ENCODE results near the gene RAPGEF4.
A peak's percentile ranks its signal among the peaks of the same experiment; 100 is the strongest.

The RAPGEF4 gene

DNA sequence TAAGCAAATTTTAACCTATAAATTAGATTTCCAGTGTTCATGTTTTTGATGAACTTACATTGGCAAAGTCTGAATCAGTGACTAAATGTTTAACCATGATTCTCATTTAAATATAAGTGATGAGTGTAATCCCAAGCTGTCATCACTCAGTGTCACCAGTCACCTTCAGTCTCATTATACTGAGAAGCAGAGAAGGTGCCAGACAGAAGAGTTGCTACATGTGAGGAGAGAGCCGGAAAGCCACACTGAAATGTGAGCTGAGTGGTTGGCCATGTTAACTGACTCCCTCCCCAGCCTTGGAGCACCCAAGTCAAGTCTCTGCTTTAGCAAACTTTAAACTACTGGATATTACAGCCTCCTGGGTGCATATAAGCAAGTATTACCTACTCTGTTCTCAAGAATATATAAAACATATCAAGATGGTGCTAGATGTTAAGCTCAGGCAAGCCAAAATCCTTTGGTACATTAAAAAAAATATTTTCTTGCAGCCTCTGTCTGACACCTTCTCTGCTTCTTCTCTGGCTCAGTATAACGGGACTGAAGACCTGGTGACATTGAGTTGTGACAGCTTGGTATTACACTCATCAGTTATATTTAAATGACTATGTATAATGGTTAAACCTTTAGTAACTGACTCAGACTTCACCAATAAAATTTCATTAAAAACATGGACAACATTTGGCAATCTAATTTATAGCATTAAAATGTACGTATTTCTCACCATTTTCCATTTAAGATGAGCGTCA, 264.2 kb downstream of the RAPGEF4 start:
- DNase-seq (ENCODE audit: low spot score): no peak

DNA sequence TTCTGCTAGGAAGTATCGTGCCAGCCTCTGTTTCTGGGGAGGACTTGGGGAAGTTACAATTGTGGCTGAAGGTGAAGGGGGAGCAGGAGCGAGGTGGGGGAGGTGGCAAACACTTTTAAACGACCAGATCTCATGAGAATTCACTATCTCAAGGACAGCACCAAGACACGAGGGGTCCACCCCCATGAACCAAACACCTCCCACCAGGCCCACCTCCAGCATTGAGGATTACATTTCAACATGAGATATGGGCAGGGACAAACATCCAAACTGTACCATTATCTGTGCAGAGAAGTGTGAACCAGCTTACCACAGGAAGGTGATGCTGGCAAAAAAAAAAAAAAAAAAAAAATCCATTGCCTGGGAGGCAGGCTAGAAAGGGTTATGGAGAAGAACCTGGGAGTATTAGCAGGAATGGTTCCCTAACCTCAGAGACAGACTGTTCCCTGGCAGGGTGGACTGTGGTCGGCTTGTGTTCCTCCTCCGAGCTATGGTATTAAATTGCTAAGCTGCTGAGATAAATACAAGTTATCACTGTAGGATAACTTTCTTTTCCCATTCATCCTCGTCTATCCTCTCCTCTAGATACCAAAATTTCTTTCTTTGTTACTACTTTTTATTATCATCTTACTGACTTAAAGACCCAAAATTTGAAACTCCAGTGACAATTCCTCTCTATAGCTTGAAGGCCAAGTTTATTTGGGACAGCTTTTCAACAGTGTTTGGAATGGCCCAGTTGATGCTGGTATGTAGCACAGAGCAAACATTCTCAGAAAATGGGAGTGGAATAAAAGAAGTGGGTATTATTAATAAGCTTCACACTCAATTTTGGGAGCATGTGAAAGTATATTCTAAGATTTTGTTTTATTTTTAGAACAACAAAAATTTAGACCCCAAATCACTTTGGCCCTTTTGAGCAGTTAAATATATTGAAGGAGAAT, 266.3 kb downstream of the RAPGEF4 start:
- DNase-seq (ENCODE audit: low spot score): no peak

DNA sequence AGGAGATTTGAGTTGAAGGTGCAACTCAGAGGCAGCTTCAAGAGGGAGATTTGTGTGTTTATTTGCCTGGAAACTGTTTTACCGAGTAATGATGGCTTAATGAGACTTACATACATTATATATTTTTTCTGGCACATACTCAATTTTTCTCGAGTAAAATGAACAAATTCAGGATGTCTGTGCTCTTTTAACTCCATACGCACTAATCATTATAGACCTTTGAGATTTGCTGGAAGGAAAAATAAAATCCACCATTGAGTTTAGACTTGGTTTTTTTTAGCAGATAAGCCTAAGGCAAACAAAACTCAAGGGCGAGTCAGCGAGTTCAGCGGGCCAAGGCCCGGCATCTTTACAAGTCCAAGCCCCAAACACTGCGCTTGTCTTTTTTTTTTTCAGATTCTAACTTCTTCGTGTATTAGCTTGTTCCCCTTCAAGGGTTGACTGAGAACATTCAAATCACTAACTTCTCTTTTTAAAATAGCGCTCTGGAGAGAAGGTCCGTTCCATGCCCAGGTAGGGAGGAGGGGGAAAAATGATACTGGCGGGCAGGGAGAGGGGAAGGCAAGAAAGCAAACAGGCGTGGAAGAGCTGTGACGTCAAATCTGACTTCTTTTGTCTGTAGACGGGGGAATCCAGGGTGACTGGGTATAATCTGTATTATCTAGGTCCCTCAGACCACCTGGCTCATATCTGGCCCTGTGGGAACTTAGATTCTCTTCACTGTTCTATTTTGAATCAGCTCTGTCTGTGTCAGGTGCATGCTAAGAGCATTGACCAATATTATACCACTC, 267.3 kb downstream of the RAPGEF4 start:
- no peak for DNase-seq (ENCODE audit: low spot score)

DNA sequence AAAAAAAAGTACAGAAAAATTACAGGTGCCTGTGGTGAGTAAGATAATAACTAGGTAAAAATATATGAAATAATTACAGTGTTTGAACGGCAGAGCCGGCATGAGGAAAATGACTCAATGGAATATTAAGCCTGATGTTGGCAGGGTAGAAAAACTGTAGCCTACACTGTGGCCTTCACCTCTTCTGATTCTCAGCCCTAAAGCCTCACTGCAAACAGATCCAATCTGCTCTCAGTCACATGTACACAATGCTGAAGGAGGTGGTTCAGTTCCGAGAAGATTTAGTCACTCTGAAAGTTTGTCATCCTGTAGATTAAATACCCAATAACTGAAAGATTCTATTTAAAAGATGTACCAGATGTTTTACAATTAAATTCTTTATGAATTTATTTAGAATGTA, 273.1 kb downstream of the RAPGEF4 start:
- no peak for DNase-seq (ENCODE audit: low spot score)

DNA sequence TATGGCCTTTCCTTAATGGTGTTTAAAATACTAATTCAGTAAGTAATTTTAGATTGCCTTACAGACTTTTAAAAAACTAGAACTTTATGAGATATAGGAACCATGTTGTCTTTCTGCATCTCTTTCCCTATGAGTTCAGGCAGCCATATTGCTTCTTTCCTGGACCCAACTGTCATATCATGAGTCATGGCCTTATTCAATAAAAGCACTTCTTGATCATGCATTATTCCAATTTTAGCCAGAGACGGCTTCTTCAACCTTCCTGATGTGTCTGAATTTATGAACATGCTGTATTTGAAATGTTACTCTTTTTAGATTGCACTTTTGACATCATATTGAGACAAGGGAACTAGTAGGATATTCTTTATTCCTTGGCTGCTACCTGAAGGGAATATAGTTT, 274.6 kb downstream of the RAPGEF4 start:
- no peak for DNase-seq (ENCODE audit: low spot score)

DNA sequence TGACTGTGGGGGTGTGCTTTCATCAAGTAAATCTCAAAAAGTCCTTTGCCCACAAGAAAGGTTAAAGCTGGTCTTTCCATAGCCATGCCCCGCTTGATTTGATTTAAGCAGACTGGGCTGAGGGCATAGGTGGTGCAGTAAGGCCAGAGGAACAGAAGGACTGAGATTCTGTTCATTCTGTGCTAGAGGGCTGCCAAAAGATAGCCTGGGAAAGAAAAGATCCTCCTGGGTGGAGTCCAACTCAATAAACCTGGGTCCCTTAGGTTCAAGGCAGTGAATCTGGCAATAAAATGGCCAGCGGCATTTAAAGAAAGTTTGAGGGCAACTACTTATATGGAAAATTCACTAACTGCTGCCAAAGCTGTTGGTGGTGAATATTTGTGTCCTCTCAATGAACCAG, 280.8 kb downstream of the RAPGEF4 start:
- DNase-seq (ENCODE audit: low spot score): no peak

GRCh38 chr2:173017646-173018420, 282.2 kb downstream of the RAPGEF4 start:
- DNase-seq (ENCODE audit: low spot score): no peak

DNA sequence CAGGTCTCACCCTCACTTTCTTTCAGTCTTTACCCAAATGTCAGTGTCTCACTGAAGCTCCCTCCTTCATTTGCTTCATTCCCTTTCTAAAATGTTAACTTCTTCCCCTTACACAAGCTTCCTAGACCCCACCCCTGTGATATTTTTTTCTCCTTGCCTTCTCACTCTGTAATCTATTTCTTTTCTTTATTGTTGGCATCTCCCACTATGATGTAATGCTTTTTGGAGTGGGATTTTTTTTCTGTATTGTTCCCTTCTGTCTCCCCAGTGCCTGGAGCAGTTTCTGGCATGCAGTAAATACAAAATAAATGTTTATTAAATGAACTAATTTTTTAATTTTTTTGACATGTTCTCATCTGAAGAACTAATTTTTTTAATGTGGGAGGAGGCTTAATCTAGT, 284.1 kb downstream of the RAPGEF4 start:
- DNase-seq (ENCODE audit: low spot score): no peak

- peak; percentile 11 for DNase-seq (ENCODE audit: low spot score)
Observed at GRCh38 chr2:173021939-173022371, 286.3 kb downstream of the RAPGEF4 start.

- no peak for DNase-seq (ENCODE audit: low spot score)
Observed at GRCh38 chr2:173023718-173024117, 288.1 kb downstream of the RAPGEF4 start.

GRCh38 chr2:173026479-173026878, 290.8 kb downstream of the RAPGEF4 start:
- no peak for DNase-seq (ENCODE audit: low spot score)

GRCh38 chr2:173027181-173028128, 291.8 kb downstream of the RAPGEF4 start:
- peak; percentile 81 for DNase-seq (ENCODE audit: low spot score)

DNA sequence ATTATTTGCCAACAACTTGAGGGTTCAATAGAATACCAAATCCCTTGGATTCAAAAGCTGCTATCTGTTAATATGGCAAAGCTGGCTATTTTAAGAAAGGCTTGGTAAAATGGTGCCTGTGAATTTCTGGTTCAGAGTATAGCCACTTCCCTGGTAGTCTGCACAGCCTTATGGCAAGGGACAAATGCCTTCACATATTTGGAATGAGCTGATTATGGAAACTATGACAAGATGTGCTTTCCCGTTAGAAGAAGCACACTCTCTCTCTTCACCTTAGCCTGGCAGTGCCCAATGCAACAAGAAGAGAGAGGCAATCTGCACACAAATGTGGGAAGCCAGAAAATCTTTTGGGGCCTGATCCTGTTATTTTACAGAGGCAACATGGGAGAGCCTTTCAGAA, 292.5 kb downstream of the RAPGEF4 start:
- no peak for DNase-seq (ENCODE audit: low spot score)

- DNase-seq (ENCODE audit: low spot score): no peak
Observed at GRCh38 chr2:173028671-173029070, 293.0 kb downstream of the RAPGEF4 start.

DNA sequence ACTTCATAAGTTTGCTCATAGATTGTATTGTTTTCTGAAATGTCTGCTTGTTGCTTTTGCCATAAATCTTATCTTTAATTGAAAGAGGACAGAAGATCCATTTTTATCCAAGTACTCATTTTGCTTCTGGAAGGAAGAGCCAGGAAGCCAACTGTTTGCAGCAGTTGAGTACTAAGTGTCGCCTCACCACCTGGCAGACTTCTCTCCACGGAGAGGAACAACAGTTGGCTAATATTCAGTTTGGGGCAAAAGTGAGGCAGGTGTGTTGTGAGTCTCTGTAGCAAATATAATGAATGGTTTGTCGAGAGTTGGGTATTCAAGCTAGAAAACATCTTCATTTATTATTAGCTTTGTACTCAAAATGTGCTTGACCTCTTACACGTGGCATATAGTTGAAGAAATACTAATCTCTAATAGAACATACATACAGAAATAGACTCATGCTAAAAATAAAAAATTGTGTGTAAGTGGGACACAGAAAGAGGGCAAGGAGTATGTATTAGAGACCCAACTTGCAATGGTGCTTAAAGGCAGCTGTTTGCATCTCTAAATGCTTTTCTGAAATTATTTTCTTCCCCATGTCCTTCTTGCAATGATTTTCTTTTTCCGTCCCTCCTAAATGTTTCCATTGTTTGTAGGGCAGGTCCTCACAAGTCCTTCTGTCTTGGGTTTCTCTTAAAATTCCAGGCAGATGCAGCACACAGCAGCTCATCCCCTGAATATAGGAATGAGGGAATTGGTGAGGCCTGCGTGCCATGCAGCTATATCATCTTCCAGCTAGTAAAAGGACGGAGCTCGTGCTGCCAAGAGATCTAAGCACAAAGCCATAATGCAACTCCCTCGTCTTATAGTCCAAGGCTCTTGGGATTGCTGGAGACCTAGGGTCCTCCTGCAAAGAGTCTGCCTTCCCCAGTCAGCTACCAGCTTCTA, 295.2 kb downstream of the RAPGEF4 start:
- DNase-seq (ENCODE audit: low spot score): no peak

DNA sequence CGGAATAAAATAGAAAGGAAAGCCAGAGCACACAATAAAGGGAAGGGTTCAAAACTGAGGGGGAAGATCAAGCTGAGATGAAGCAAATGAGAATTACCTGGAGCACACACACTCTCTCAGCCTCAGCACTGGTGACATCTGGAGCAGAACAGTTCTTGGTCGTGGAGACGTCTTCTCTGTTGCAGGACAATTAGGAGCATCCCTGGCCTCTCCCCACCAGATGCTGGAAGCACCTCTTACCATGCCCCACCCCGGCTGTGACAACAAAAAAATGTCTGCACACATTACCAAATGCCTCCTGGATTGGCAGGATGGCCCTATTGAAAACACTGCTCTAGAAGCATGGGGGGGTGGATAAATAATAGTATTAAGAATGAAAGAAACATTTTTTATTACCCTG, 296.4 kb downstream of the RAPGEF4 start:
- no peak for DNase-seq (ENCODE audit: low spot score)

GRCh38 chr2:173033084-173033483, 297.4 kb downstream of the RAPGEF4 start:
- DNase-seq (ENCODE audit: low spot score): no peak

GRCh38 chr2:173034143-173034542, 298.5 kb downstream of the RAPGEF4 start:
- no peak for DNase-seq (ENCODE audit: low spot score)

Measured in RKO (cell line).